ENCODE measurements around the gene SPO11.

The SPO11 gene

DNA sequence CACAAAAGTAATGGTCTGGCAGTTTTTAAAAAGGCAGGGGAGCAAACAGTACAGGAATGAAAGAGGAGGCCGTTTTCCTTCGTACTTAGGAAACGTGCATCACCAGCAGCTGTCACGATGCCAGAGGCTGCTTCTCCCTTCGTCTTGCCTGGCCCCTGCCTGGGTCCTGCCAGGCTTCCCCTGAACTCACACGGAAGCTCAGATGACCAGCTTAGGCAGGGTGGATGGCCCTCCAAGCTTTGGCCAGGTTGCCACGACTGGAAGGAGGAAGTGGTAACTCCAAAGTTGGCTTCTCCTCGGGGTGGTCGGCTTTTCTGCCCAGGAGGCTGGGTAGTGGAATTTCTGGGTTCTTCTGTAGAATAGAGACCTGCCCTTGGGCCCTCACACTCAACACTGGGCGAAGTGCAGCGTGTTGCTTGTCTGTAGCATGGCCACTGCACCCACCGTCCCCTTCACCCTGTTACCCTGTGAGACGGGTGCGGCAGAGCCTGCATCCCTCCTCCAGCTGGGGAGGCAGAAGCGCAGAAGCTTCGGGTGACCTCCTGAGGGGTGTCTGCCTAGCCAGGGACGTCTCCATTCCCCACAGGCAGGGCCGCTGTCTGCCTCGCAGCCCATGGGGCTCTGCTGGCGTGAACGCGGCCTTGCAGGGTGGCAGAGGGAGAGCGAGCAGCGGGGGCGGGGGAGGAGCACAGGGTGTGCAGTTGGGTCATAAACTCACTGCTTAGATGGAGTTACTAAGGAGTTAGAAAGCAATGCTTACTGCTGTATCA, 43.2 kb downstream of the SPO11 start:
- DNase-seq (ENCODE audit: extremely low spot score, insufficient read length, low read depth) (no peak), FAIRE-seq (no peak)

DNA sequence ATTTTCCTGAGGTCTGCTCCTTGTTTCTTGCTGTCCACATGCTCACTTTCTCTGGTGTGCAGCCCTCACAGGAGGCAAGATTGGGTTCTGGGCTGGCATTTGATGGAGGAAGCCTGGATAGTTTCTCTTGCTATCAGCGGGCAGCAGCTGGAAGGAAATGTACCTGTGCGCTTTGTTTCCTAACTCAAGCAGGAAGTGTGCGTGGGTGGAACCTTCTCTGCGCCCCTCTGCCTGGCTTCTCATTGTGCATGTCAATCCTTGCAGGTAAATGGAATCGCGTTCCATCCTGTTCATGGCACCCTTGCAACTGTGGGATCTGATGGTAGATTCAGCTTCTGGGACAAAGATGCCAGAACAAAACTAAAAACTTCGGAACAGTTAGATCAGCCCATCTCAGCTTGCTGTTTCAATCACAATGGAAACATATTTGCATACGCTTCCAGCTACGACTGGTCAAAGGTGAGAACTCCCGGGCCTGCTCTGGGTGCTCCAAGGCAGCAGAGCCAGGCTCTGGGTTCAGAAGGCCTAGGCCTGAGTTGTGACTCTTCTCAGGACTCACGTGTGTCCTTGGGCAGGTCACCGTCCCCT, 44.8 kb downstream of the SPO11 start:
- FAIRE-seq: no peak
- no peak for DNase-seq (ENCODE audit: extremely low spot score, insufficient read length, low read depth)

DNA sequence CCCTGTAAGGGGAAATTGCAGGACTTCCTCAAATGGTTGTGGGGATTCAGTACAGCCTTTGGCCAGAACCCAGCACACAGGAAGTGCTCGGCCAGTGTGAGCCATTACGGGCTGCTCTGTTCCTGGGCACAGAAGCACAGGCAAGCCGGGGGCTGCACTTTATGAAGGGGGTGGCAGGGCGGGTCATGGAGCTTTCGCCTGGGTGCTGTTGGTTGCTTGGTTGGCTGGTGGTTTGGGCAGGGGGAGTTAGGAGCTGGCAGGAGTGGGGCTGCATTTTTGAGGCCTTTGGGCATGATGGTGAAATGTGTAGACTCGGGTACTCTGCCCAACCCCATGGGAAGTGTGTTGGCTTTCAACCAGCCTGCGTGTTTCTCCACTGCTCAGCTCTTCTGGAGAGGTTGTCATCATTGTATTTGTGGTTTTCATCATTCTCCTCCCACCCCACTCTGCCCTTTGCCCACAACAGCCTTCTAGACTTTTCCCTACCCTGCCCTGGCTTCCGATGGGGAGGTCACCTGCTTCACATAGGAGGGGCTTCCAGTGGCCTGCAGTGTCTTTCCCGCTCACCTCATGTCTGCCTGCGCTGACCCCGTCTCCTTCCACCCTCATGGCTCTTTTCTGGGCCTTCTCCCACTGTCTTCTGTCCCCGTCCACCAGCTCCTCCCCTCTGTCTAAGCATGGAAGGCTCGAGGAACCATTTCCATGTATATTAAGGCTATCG, 45.5 kb downstream of the SPO11 start:
- no peak for DNase-seq (ENCODE audit: extremely low spot score, insufficient read length, low read depth)
- FAIRE-seq: no peak

DNA sequence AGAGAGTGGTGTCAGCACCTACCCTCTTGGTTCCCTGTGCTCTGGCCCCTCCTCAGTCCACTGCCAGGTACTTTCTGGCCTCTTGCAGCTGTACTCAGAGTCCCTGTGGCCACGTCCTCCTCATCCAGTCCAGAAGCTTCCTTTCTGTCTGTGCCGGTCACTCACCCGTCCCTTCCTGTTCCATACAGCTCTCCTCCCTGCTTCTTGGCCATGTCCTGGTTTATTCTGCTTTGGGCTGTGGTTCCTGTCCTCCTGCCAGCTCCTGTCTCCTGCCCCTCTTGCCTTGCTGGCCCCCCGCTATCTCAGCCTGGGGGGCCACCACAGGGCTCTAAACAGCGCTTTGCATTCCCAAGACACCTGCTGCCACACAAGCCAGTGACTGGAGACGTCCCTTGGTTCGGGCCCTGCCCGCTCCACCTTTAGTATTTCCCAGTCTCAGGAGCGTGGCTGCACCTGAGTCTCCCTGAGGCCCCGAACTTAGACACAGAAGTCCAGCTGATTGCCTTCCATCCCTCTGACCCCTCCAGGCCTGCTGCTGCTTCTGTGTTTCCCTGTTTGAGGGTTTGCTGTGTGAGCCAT, 46.1 kb downstream of the SPO11 start:
- DNase-seq (ENCODE audit: extremely low spot score, insufficient read length, low read depth) (no peak), FAIRE-seq (no peak)

- FAIRE-seq: no peak
- no peak for DNase-seq (ENCODE audit: extremely low spot score, insufficient read length, low read depth)
These were observed 47.7 kb downstream of the SPO11 start for GRCh38 chr20:57377350-57377749.

- DNase-seq (ENCODE audit: extremely low spot score, insufficient read length, low read depth) (no peak), FAIRE-seq (no peak)
These were observed 48.5 kb downstream of the SPO11 start for GRCh38 chr20:57378107-57378506.

DNA sequence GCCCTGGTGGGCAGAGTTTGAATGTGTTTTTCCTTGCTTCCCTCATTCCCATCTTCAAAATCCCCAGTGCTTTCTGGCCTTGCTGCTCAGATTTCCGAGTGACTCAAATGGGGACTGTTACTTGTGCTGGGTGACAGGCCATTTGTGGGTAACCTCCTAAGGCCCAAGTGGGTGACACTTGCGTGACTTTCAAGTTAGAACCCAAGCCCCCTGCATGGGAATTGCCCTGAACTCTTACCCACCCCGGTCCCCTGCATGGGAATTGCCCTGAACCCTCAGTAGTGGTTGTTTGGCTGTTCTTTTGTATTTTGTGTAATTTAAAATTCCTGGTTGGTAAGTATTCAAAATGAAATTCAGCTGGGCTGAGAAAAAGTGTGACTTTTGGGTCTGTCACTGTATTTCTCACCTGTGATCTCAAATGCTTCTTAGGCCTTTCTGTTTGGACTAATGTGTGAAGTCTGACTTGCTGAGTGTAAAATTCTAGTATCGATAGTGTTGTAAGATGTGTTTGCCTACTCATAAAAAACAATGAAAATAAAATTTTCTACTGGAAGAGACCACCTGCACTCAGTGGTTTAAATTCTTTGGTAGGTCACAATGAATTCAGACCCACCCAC, 49.2 kb downstream of the SPO11 start:
- no peak for FAIRE-seq
- DNase-seq (ENCODE audit: extremely low spot score, insufficient read length, low read depth): no peak

- no peak for DNase-seq (ENCODE audit: extremely low spot score, insufficient read length, low read depth)
- no peak for FAIRE-seq
These were observed 49.7 kb downstream of the SPO11 start for GRCh38 chr20:57379263-57379647.

GRCh38 chr20:57380081-57380750, 50.6 kb downstream of the SPO11 start:
- no peak for DNase-seq (ENCODE audit: extremely low spot score, insufficient read length, low read depth)
- FAIRE-seq: no peak

GRCh38 chr20:57381596-57382503, 52.2 kb downstream of the SPO11 start:
- DNase-seq (ENCODE audit: extremely low spot score, insufficient read length, low read depth) (no peak), FAIRE-seq (peak; percentile 95)

- no peak for FAIRE-seq
- no peak for DNase-seq (ENCODE audit: extremely low spot score, insufficient read length, low read depth)
These were observed 52.9 kb downstream of the SPO11 start for GRCh38 chr20:57382516-57382915.

- FAIRE-seq: no peak
- DNase-seq (ENCODE audit: extremely low spot score, insufficient read length, low read depth): no peak
These were observed 54.1 kb downstream of the SPO11 start for GRCh38 chr20:57383447-57384347.

DNA sequence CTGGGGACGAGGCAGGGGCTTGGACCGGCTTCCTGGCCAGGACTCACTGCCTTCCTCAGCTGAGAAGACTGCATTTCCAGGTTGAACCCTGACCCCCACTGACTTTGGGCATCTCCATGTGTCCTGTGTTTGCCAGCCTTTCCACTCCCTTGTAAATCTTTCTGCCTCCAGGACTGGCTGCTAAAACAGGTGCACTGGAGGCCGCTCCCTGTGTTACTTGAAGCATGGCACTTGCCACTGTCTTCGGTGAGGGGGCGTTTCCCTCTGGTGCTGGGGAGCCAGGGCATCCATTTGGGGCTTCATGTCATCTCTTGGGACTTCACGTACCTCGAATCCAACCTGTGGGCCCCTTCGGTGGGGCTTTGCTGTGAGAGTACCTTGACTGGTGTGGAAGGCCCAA, 54.9 kb downstream of the SPO11 start:
- DNase-seq (ENCODE audit: extremely low spot score, insufficient read length, low read depth) (no peak), FAIRE-seq (no peak)

- FAIRE-seq (no peak), DNase-seq (ENCODE audit: extremely low spot score, insufficient read length, low read depth) (no peak)
These were observed 55.6 kb downstream of the SPO11 start for GRCh38 chr20:57384953-57385761.

DNA sequence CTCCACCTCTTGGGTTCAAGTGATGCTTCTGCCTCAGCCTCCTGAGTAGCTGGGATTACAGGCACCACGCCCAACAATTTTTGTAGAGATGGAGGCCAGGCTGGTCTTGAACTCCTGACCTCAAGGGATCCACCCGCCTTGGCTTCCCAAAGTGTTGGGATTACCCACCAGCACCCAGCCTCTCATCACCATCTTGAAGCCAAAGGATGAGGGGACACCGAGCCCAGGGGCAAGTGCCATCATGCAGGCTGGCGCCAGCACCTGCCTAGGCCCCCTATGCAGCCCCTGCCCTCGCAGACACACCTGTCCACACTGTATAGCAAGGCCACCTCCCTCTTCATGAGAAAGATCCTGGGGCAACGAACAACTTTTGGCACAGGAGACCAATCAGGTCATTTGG, 56.3 kb downstream of the SPO11 start:
- DNase-seq (ENCODE audit: extremely low spot score, insufficient read length, low read depth): no peak
- FAIRE-seq: no peak

DNA sequence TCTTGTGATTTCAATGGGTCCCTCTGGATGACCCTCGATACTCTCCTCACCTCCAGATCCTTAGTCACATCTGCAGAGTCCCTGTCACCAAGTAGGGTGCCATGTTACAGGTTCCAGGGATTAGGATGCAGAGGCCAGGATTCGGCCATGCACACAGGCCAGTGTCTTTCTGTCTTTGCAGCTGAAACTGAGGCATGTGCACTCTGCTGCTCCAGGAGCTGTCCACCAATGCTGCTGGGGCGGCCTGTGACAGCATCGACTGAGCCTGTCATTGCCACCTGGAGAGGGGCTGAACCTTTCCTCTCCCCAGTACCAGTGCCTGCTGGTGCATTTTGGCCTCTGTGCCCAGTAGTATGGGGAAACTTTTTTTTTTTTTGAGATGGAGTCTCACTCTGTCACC, 57.2 kb downstream of the SPO11 start:
- no peak for FAIRE-seq
- DNase-seq (ENCODE audit: extremely low spot score, insufficient read length, low read depth): no peak

GRCh38 chr20:57387463-57387862, 57.9 kb downstream of the SPO11 start:
- no peak for DNase-seq (ENCODE audit: extremely low spot score, insufficient read length, low read depth)
- no peak for FAIRE-seq

All from GM18507 (cell line).